ENCODE measurements around the gene ILF3. TPM values are rescaled to one million over a fixed set of nuclear protein-coding genes. Genes with fewer than 3 reads are reported as not detected.
A peak's percentile ranks its signal among the peaks of the same experiment; 100 is the strongest.

Gene ILF3
- polyA plus RNA-seq, 1 donor: 175 TPM

- DNase-seq: no peak
Measured at GRCh38 chr19:10678813-10679212, 24.7 kb downstream of the ILF3 start.

GRCh38 chr19:10679743-10680142 lies 25.6 kb downstream of the ILF3 start:
- DNase-seq: no peak

GRCh38 chr19:10680545-10681135 lies 26.5 kb downstream of the ILF3 start:
- DNase-seq: no peak

GRCh38 chr19:10681658-10682057 lies 27.5 kb downstream of the ILF3 start:
- DNase-seq: no peak

- no peak for DNase-seq
Measured at GRCh38 chr19:10682397-10683063, 28.4 kb downstream of the ILF3 start.

- no peak for DNase-seq
Measured at GRCh38 chr19:10683064-10683426, 28.9 kb downstream of the ILF3 start.

- DNase-seq: no peak
Measured at GRCh38 chr19:10683582-10683981, 29.4 kb downstream of the ILF3 start.

- no peak for DNase-seq
Measured at GRCh38 chr19:10685210-10685609, 31.1 kb downstream of the ILF3 start.

- no peak for DNase-seq
Measured at GRCh38 chr19:10686193-10686592, 32.0 kb downstream of the ILF3 start.

- no peak for DNase-seq
Measured at GRCh38 chr19:10686661-10687517, 32.7 kb downstream of the ILF3 start.

- DNase-seq: no peak
Measured at GRCh38 chr19:10687518-10688288, 33.6 kb downstream of the ILF3 start.

- DNase-seq: no peak
Measured at GRCh38 chr19:10688545-10689280, 34.6 kb downstream of the ILF3 start.

GRCh38 chr19:10690341-10690781 lies 36.2 kb downstream of the ILF3 start:
- no peak for DNase-seq

GRCh38 chr19:10691178-10691881 lies 37.2 kb downstream of the ILF3 start:
- no peak for DNase-seq

GRCh38 chr19:10691883-10692282 lies 37.7 kb downstream of the ILF3 start:
- DNase-seq: no peak

- DNase-seq: no peak
Measured at GRCh38 chr19:10692673-10693264, 38.6 kb downstream of the ILF3 start.

- DNase-seq: no peak
Measured at GRCh38 chr19:10694706-10695307, 40.7 kb downstream of the ILF3 start.

- DNase-seq: peak; percentile 91
Measured at GRCh38 chr19:10695401-10696398, 41.6 kb downstream of the ILF3 start.

- no peak for DNase-seq
Measured at GRCh38 chr19:10699650-10700335, 45.6 kb downstream of the ILF3 start.

All from hindlimb muscle (tissue), 1 donor.